Measurements from ENCODE around the gene SHISA4.
"Not testable (repeated sequence)": the region's sequence is repeated elsewhere in the genome, so short reads cannot be mapped to it uniquely, and the experiment has no call there.

Gene SHISA4, protein sequence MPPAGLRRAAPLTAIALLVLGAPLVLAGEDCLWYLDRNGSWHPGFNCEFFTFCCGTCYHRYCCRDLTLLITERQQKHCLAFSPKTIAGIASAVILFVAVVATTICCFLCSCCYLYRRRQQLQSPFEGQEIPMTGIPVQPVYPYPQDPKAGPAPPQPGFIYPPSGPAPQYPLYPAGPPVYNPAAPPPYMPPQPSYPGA

DNA sequence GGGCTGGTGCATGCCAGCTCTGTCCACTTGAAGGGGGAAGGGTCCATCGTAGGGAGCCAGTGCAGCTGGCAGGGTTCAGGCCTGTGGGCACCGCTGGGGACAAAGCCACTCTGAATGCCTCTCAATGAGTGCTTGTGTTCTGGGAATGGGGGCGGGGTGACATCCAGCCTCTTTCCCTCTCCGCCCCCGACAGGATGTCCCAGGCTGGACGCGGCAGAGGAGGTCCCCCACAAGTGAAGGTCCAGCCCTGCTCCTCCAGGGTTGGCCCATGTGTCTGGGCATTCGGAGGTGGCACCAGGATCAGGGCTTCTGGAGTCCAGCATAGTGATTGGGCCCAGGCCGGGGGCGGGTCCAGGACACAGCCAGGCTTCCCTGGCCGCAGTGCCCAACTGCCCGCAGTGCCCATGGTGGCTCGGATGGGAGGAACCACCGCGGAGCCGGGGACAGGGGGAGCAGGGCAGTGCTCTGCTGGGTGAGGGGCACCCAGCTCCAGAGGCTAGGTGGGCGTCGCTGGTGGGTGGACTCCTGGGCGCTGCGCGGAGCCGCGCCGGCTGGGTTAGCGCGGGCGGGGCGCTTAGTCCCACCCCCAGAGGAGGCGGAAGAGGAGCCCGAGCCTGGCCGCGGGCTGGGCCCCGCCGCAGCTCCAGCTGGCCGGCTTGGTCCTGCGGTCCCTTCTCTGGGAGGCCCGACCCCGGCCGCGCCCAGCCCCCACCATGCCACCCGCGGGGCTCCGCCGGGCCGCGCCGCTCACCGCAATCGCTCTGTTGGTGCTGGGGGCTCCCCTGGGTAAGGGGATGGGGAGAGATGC, at the start of gene SHISA4:
SHISA4 (plus strand) TSS at position 617 of the 808 bp plus-strand sequence; CDS start at position 714, 97 bp downstream.
- DNase-seq: peak; percentile 27 to 71

DNA sequence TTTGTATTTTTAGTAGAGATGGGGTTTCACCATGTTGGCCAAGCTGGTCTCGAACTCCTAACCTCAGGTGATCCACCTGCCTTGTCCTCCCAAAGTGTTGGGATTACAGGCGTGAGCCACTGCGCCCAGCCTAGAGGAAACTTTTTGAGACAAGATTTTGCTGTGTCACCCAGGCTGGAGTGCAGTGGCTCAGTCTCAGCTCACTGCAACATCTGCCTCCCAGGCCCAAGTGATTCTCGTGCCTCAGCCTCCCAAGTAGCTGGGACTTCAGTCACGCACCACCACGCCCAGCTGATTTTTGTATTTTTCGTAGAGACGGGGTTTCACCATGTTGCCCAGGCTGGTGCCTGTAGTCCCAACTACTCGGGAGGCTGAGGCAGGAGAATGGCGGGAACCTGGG, 49.6 kb upstream of the SHISA4 start:
- DNase-seq: not testable (repeated sequence)

- no peak for DNase-seq
These were observed 48.6 kb upstream of the SHISA4 start for GRCh38 chr1:201840055-201840454.

GRCh38 chr1:201840490-201840889, 48.2 kb upstream of the SHISA4 start:
- DNase-seq: no peak

GRCh38 chr1:201841265-201841912, 47.3 kb upstream of the SHISA4 start:
- DNase-seq: no peak

- no peak for DNase-seq
These were observed 46.1 kb upstream of the SHISA4 start for GRCh38 chr1:201842472-201843027.

- DNase-seq: no peak
These were observed 43.2 kb upstream of the SHISA4 start for GRCh38 chr1:201845331-201846083.

DNA sequence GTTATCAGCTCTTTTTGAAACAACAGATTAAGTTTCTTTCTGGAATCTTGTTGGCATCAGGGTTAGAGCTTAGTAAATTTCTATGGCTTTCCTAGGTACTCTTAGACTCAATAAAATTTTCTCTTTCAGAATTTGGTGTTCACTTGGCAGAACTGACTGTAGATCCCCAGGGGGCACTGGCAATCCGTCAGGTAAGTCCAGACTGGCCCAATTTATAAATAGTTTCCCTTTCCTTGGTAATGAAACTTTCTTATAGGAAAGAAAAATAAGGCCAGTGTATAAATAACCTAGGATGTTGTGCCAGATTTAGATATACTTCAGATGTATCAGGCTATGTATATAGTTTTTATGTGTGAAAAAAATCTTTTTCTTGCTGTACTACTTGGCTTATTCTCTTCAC, 41.5 kb upstream of the SHISA4 start:
- DNase-seq: no peak

DNA sequence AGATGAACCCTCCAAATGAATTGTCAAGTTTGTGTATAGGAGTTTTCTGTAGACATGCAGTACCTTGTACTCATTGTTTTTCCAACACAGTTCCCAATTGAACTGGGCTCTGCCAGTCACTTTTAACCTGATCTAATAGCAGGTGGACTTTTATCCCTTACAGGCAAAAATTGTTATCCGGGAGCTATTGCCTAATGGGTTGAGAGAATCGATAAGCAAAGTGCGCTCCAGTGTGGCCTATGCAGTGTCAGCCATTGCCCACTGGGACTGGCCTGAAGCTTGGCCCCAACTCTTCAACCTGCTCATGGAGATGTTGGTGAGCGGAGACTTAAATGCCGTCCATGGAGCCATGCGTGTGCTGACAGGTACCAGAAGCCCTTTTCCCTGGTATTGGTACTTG, 40.5 kb upstream of the SHISA4 start:
- DNase-seq: no peak

- DNase-seq: no peak
These were observed 39.2 kb upstream of the SHISA4 start for GRCh38 chr1:201849372-201850052.

DNA sequence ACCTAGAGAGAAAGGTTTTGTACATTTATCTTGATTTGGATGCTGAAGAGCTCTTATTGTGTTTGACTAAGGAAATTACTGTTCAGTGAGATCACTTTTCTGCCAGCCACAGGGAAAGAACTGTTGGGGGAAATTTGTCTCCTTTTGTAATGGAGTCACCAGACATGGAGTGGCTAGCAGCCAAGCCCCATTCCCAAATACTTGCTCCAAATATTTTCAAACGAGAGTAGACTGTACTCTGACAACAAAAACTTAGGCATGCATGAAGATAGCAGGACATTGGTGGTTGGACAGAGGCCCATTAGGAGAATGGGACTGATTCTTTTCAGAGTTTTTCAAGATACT, 38.7 kb upstream of the SHISA4 start:
- no peak for DNase-seq

GRCh38 chr1:201851949-201852348, 36.7 kb upstream of the SHISA4 start:
- DNase-seq: no peak

GRCh38 chr1:201856722-201857121, 32.0 kb upstream of the SHISA4 start:
- not testable (repeated sequence) for DNase-seq

DNA sequence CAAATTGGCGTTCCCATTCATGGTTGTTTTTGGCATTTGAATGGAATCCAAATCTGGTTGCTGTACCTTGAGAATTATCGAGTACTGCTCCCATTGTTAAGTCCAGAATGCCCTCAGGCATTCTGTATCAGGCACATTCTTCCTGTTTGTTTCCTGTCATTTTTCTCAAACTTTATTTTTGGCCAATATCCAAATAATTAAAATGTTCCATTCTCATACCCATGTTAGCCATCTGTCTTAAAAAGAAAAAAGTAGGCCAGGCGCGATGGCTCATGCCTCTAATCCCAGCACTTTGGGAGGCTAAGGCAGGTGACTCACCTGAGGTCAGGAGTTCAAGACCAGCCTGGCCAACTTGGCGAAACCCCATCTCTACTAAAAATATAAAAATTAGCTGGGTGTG, 29.3 kb upstream of the SHISA4 start:
- no peak for DNase-seq

DNA sequence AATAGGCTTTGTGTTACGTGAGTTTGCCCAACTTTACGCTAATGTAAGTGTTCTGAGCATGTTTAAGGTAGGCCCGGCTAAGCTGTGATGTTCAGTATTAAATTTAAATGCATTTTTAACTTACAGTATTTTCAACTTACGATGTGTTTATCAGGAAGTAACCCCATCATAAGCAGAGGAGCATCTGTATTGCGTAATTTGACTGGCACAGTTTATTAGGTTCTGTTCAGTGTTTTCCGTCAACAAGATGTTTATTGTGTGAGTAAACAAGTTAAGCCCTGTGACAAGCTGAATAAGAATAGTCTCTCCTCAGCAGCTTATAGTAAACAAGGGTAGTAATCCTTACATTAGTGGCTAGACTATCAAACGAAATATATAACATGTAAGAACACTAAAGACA, 27.2 kb upstream of the SHISA4 start:
- no peak for DNase-seq

GRCh38 chr1:201870397-201870796, 18.3 kb upstream of the SHISA4 start:
- DNase-seq: no peak

DNA sequence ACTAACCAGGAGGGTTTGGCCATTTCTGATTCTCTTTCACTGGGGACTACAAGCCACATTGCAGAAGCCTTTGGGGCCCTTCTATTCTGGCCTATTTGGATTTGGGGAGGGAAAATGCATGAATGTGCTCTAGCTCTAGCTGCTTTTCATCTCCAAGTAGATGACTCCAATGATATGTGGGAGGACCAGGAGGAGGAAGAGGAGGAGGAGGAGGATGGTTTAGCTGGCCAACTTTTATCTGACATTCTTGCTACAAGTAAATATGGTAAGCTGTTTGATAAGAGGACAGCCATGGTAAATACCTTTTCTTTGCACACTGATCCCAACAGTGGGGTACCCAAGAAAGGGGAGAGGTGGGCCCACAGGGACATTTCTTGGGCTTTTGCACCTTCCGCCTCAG, 14.0 kb upstream of the SHISA4 start:
- DNase-seq: no peak

- peak in 1 of 2 experiments; percentile 6 for DNase-seq
These were observed 12.4 kb upstream of the SHISA4 start for GRCh38 chr1:201876148-201876818.

DNA sequence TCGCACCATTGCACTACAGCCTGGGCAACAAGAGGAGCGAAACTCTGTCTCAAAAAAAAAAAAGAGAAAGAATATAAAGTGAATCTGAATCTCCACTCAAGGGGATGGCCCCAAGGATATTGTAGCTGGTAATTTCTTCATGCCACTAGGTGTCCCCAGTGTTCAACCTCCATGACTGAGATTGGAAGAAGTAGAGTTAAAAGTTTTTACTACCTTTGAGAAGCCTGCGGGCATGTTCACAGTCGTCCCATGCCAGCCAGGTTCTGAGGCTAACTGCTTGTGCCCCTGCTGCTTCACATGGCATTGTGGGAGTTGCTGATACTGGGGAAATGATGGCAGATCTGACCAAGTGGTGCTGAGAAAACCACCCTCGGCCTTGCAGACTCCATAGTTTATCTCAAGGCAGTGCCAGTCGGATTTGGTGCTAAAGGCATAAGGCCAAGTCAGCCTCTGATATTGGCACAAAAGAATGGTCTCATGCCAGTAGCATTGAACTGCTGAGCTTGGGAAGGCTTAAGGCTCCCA, 10.8 kb upstream of the SHISA4 start:
- peak in 1 of 2 experiments; percentile 26 for DNase-seq

- no peak for DNase-seq
These were observed 7.6 kb upstream of the SHISA4 start for GRCh38 chr1:201880928-201881571.

GRCh38 chr1:201881617-201882016, 7.1 kb upstream of the SHISA4 start:
- no peak for DNase-seq

Data from SW 1271 (cell line).